NCI-H1694 treated with DMSO at 0.1 percent for 48 hours (cell line): ENCODE results near the gene TMEM184A.

Experiments used
- DNase-seq: peaks from one replicate; lab custom pipeline; 2025; lab: John Stamatoyannopoulos, UW

TMEM184A gene

GRCh38 chr7:1555813-1556543 lies at the start of gene TMEM184A:
TMEM184A (minus strand) TSS chr7:1556205; CDS start chr7:1555484, 721 bp downstream.
- DNase-seq: peak; percentile 70

GRCh38 chr7:1604383-1604782 lies 48.4 kb upstream of the TMEM184A start:
- no peak for DNase-seq

GRCh38 chr7:1603346-1604225 lies 47.6 kb upstream of the TMEM184A start:
- DNase-seq: no peak

- no peak for DNase-seq
Measured at GRCh38 chr7:1602386-1602785, 46.4 kb upstream of the TMEM184A start.

- DNase-seq: no peak
Measured at GRCh38 chr7:1601956-1602355, 46.0 kb upstream of the TMEM184A start.

- no peak for DNase-seq
Measured at GRCh38 chr7:1599640-1600395, 43.8 kb upstream of the TMEM184A start.

- no peak for DNase-seq
Measured at GRCh38 chr7:1598961-1599639, 43.1 kb upstream of the TMEM184A start.

- DNase-seq: no peak
Measured at GRCh38 chr7:1598286-1598685, 42.3 kb upstream of the TMEM184A start.

- no peak for DNase-seq
Measured at GRCh38 chr7:1597791-1598190, 41.8 kb upstream of the TMEM184A start.

GRCh38 chr7:1597066-1597760 lies 41.2 kb upstream of the TMEM184A start:
- DNase-seq: no peak

GRCh38 chr7:1596181-1597043 lies 40.4 kb upstream of the TMEM184A start:
- DNase-seq: no peak

- no peak for DNase-seq
Measured at GRCh38 chr7:1595636-1596035, 39.6 kb upstream of the TMEM184A start.

GRCh38 chr7:1595027-1595426 lies 39.0 kb upstream of the TMEM184A start:
- DNase-seq: no peak

- DNase-seq: no peak
Measured at GRCh38 chr7:1593904-1594421, 38.0 kb upstream of the TMEM184A start.

GRCh38 chr7:1593091-1593866 lies 37.3 kb upstream of the TMEM184A start:
- no peak for DNase-seq

- DNase-seq: no peak
Measured at GRCh38 chr7:1592299-1592871, 36.4 kb upstream of the TMEM184A start.

- DNase-seq: no peak
Measured at GRCh38 chr7:1591876-1592275, 35.9 kb upstream of the TMEM184A start.

- peak; percentile 27 for DNase-seq
Measured at GRCh38 chr7:1591396-1591795, 35.4 kb upstream of the TMEM184A start.

- no peak for DNase-seq
Measured at GRCh38 chr7:1590887-1591286, 34.9 kb upstream of the TMEM184A start.
